ENCODE results near the gene PACSIN2. TPM values are rescaled to one million over a fixed set of nuclear protein-coding genes. Genes with fewer than 3 reads are reported as not detected.
A peak's percentile ranks its signal among the peaks of the same experiment; 100 is the strongest.

PACSIN2 gene
- total RNA-seq, 1 donor from 2014 or later: 61.0 TPM

DNA sequence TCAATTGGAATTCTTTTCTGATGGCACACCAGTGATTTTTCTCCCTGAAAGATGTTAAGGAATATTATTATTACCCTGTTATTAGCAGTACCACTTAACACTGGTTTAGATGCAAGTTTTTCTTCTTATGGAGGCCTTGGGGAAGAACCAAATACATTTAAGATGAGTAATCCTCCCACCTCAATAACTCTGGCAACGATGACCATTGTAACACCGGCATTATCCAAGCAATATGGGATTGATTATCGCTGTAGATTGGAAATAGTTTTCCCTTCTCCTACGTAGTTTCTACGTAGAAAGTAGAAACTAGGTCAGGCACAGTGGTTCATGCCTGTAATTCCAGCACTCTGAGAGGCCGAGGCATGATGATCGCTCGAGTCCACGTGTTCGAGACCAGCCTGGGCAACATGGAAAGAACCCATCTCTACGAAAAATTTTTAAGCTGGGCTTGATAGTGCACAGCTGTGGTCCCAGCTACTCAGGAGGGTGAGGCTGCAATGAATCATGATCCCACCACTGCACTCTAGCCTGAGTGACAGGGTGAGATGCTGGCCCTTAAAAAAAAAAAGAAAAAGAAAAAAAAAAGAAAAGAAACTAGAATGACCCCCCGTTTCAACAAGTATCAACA is 45.5 kb downstream of the PACSIN2 start:
- TF ChIP-seq, protein P1, sequence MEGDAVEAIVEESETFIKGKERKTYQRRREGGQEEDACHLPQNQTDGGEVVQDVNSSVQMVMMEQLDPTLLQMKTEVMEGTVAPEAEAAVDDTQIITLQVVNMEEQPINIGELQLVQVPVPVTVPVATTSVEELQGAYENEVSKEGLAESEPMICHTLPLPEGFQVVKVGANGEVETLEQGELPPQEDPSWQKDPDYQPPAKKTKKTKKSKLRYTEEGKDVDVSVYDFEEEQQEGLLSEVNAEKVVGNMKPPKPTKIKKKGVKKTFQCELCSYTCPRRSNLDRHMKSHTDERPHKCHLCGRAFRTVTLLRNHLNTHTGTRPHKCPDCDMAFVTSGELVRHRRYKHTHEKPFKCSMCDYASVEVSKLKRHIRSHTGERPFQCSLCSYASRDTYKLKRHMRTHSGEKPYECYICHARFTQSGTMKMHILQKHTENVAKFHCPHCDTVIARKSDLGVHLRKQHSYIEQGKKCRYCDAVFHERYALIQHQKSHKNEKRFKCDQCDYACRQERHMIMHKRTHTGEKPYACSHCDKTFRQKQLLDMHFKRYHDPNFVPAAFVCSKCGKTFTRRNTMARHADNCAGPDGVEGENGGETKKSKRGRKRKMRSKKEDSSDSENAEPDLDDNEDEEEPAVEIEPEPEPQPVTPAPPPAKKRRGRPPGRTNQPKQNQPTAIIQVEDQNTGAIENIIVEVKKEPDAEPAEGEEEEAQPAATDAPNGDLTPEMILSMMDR (IDR thresholded peaks at IDR 0.05; ENCODE audit: unreplicated experiment): no peak
- Mint-ChIP-seq H3K4me1 (ENCODE audit: low read depth) (peaks cover 10% of the 10 kb centered on the region), H3K27ac (peak overlapping the region; percentile 77), H3K27me3 (no peaks in the 10 kb centered on the region), H3K4me3 (ENCODE audit: low read depth) (no peak overlapping the region), H3K9me3 (ENCODE audit: low read depth) (no peaks in the 10 kb centered on the region), H3K36me3 (ENCODE audit: insufficient read depth) (peaks cover 25% of the 10 kb centered on the region)
- DNase-seq (ENCODE audit: low spot score, unreplicated experiment): no peak

DNA sequence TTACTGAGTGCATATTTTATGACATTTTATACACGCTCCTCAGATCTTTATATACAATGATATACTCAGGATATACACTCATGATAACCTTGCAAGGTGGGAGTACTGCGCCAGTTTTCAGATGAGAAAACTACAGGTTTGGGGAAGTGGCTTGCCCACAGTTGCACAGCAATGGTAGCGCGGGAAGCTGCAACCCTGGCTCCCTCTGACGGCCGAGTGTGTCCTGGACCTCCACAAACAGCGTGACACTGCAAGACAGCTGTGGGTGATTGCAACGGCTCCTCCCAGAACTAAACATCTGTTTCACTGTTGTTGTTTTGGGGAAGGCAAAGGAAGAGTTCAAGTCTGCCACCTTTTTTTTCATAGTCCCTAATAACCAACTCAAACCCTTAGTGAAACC is 47.0 kb downstream of the PACSIN2 start:
- DNase-seq (ENCODE audit: low spot score, unreplicated experiment): no peak
- Mint-ChIP-seq H3K9me3 (ENCODE audit: low read depth) (no peaks in the 10 kb centered on the region), H3K4me3 (ENCODE audit: low read depth) (no peak overlapping the region), H3K27me3 (no peaks in the 10 kb centered on the region), H3K27ac (no peak overlapping the region), H3K4me1 (ENCODE audit: low read depth) (peaks cover 18% of the 10 kb centered on the region), H3K36me3 (ENCODE audit: insufficient read depth) (peaks cover 25% of the 10 kb centered on the region)
- TF ChIP-seq, protein P1 (IDR thresholded peaks at IDR 0.05; ENCODE audit: unreplicated experiment): no peak

DNA sequence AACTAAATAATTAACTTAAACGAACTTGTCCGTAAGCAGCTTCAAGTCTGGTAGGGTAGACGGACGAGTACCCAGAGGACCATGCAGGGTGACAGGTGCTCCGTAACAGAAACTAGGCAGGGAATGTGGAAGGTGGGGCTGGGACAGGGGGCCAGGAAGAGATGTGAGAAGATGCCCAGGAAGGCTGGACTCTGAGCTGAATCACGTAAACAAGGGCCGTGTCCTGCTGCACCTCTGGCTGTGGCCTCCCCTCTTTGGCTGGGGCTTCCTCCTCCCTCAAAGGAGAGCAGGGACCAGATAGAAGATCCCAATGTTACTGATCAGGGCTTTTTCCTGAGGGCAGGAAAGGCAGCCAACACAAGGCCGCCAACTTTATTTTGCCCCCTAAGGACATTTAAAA is 47.9 kb downstream of the PACSIN2 start:
- no peaks in the 10 kb centered on the region for H3K27me3 Mint-ChIP-seq
- H3K27ac Mint-ChIP-seq: no peak overlapping the region
- no peak overlapping the region for H3K4me3 Mint-ChIP-seq (ENCODE audit: low read depth)
- H3K9me3 Mint-ChIP-seq (ENCODE audit: low read depth): no peaks in the 10 kb centered on the region
- TF ChIP-seq, protein P1 (IDR thresholded peaks at IDR 0.05; ENCODE audit: unreplicated experiment): no peak
- DNase-seq (ENCODE audit: low spot score, unreplicated experiment): no peak
- peaks cover 20% of the 10 kb centered on the region for H3K36me3 Mint-ChIP-seq (ENCODE audit: insufficient read depth)
- H3K4me1 Mint-ChIP-seq (ENCODE audit: low read depth): peaks cover 21% of the 10 kb centered on the region

DNA sequence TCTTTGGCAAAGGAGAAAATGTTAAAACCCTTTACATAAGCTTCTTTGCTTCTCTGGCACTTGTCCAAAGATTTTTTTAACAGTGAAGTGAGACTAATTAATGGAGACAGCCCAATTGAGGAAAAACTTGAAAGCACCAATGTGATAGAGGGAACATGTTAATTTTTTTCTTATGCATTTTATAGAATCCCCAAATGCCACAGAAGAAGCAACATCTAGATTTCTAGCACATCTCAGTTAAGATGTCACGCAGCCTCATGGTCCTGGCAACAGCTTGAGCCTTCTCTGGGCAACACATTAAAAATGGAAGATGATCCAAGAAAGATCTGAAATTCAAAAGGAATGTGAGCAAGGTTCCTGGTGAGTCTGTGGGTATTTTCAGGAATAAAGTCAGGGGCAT is 48.5 kb downstream of the PACSIN2 start:
- DNase-seq (ENCODE audit: low spot score, unreplicated experiment): no peak
- H3K4me1 Mint-ChIP-seq (ENCODE audit: low read depth): peaks cover 26% of the 10 kb centered on the region
- no peak overlapping the region for H3K4me3 Mint-ChIP-seq (ENCODE audit: low read depth)
- TF ChIP-seq, protein P1 (IDR thresholded peaks at IDR 0.05; ENCODE audit: unreplicated experiment): no peak
- H3K9me3 Mint-ChIP-seq (ENCODE audit: low read depth): no peaks in the 10 kb centered on the region
- no peaks in the 10 kb centered on the region for H3K27me3 Mint-ChIP-seq
- peak overlapping the region; percentile 13 for H3K27ac Mint-ChIP-seq
- peaks cover 18% of the 10 kb centered on the region for H3K36me3 Mint-ChIP-seq (ENCODE audit: insufficient read depth)

DNA sequence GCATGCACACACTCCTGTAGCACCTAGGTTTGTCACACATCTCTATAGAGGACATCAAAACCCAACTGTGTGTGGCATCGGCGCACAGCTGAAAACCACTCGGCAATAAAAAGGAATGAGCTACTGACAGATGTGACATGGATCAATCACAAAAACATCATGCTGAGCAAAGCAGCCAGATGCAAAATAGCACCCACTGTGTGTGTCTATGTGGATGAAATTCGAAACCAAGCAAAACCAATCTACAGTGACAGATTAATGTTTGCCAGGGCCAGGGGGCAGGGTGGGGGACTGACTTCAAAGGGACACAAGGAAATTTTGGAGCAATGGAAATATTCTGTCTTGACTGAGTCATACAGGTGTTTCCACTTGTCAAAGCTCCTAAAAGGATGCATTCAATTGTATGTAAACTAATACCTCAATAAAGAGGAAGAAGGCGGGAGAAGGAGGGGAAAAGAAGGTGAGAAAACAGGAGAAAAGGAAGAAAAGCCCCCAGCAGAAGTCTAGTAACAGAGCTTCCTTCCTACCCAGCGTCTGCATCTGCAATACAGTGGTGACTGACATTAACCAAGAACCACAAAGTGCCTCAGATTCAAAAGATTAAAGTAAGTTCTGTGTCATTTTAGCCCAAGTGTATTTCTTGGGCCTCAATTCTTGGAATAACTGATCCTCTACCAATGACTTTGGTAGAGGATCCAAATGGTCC is 49.8 kb downstream of the PACSIN2 start:
- Mint-ChIP-seq H3K27me3 (no peaks in the 10 kb centered on the region), H3K9me3 (ENCODE audit: low read depth) (no peaks in the 10 kb centered on the region), H3K4me3 (ENCODE audit: low read depth) (no peak overlapping the region), H3K36me3 (ENCODE audit: insufficient read depth) (peaks cover 12% of the 10 kb centered on the region), H3K27ac (peak overlapping the region; percentile 58), H3K4me1 (ENCODE audit: low read depth) (peaks cover 39% of the 10 kb centered on the region)
- TF ChIP-seq, protein P1 (IDR thresholded peaks at IDR 0.05; ENCODE audit: unreplicated experiment): no peak
- no peak for DNase-seq (ENCODE audit: low spot score, unreplicated experiment)
